PC-3 (cell line): ENCODE results near the gene AJAP1.

Experiments used
- EZH2 ChIP-seq: fragments of 300-600 bp; sonication (generic); IDR thresholded peaks from one replicate; pipeline ENCODE4 v1.6.1; 2017; ENCODE audit warnings: antibody characterized with exemption, mild to moderate bottlenecking, low read length; ENCODE audit not compliant: unreplicated experiment
- EZH2phosphoT487 ChIP-seq: fragments of 300-600 bp; sonication (generic); IDR thresholded peaks from 2 replicates; pipeline ENCODE4 v1.6.1; 2018; ENCODE audit warnings: mild to moderate bottlenecking, antibody characterized with exemption, low read length, borderline replicate concordance
- TF ChIP-seq, protein P1 (sequence below): fragments of 300-600 bp; sonication (generic); conservative IDR thresholded peaks from 2 replicates; pipeline ENCODE4 v1.5.1; 2017; ENCODE audit warnings: antibody characterized with exemption, low read depth, mild to moderate bottlenecking, low read length

DNA sequence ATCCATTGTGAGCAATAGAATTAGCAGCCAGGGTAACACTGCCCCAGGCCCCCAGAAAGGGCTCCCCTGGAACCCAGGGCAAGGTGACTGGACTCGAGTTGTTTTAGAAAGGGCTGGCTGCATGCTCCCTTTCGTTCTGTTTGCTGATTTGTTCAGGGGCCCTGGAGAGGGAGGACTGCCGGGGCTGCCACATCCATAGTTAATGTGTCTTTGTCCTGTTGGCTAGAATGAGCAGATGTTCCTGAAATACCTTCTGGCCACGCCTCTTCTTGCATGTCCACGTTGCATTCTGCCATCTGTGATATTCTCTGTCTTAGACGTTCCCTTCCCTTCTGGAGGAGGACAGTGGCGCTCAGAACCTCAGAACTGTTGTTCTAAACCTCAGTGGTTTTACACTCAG, 118.8 kb downstream of the AJAP1 start:
- TF ChIP-seq, protein P1, sequence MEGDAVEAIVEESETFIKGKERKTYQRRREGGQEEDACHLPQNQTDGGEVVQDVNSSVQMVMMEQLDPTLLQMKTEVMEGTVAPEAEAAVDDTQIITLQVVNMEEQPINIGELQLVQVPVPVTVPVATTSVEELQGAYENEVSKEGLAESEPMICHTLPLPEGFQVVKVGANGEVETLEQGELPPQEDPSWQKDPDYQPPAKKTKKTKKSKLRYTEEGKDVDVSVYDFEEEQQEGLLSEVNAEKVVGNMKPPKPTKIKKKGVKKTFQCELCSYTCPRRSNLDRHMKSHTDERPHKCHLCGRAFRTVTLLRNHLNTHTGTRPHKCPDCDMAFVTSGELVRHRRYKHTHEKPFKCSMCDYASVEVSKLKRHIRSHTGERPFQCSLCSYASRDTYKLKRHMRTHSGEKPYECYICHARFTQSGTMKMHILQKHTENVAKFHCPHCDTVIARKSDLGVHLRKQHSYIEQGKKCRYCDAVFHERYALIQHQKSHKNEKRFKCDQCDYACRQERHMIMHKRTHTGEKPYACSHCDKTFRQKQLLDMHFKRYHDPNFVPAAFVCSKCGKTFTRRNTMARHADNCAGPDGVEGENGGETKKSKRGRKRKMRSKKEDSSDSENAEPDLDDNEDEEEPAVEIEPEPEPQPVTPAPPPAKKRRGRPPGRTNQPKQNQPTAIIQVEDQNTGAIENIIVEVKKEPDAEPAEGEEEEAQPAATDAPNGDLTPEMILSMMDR = no peak
- no peak for TF ChIP-seq EZH2phosphoT487
- TF ChIP-seq EZH2 = no peak
